Gastroesophageal sphincter (tissue), 4 donors: ENCODE data around the gene TMEM192. TPM values are rescaled to one million over a fixed set of nuclear protein-coding genes. Genes with fewer than 3 reads are reported as not detected.
"Not testable (repeated sequence)": the region's sequence is repeated elsewhere in the genome, so short reads cannot be mapped to it uniquely, and the experiment has no call there.

Experiments
- ATAC-seq: fragments of 150-250 bp; one replicate; pipeline ENCODE4 v1.9.1; 2016; ENCODE audit warnings: mild to moderate bottlenecking, moderate library complexity
- H3K27ac ChIP-seq, 4 donors: fragments of 200-600 bp; sonication (generic) in 3 of 4; 1 replicate in 3 of 4; 2 replicates in 1 of 4; pipeline ENCODE4 v1.5.1; 2016 to 2019
- H3K27me3 ChIP-seq: fragments of 200-600 bp; sonication (generic); one replicate; pipeline ENCODE4 v1.5.1; 2019
- H3K36me3 ChIP-seq, 2 donors: fragments of 200-600 bp; sonication (generic); one replicate each; pipeline ENCODE4 v1.5.1; 2019; ENCODE audit warnings: control low read depth in 1 of 2
- H3K4me1 ChIP-seq, 3 donors: fragments of 200-600 bp; sonication (generic); 1 replicate in 2 of 3; 2 replicates in 1 of 3; pipeline ENCODE4 v1.5.1; 2016 to 2019; ENCODE audit warnings: control low read depth in 2 of 3
- H3K4me3 ChIP-seq, 2 donors: fragments of 200-600 bp; sonication (generic); one replicate each; pipeline ENCODE4 v1.5.1; 2019; ENCODE audit warnings: mild to moderate bottlenecking in 1 of 2, moderate library complexity in 1 of 2
- H3K9me3 ChIP-seq, 3 donors: fragments of 200-600 bp; sonication (generic); one replicate each; pipeline ENCODE4 v1.5.1; 2017 to 2019; ENCODE audit warnings: control low read depth in 2 of 3
- EP300 ChIP-seq: sonication (generic); formaldehyde crosslinking; IDR thresholded peaks from one replicate; pipeline ENCODE4 v1.6.1; 2017; ENCODE audit warnings: antibody characterized with exemption, mild to moderate bottlenecking
- POLR2A ChIP-seq, 2 donors: fragments of 450-650 bp; IDR thresholded peaks; one replicate each; pipeline ENCODE4 v1.6.1; 2017; ENCODE audit warnings: antibody characterized with exemption in 2 of 2, mild to moderate bottlenecking in 2 of 2, moderate library complexity in 1 of 2
- POLR2AphosphoS5 ChIP-seq: sonication (generic); formaldehyde crosslinking; IDR thresholded peaks from one replicate; pipeline ENCODE4 v1.6.1; 2017; ENCODE audit warnings: antibody characterized with exemption
- WGBS, 2 donors: methylation state at CpG; one replicate each; pipeline ENCODE4 v1.1.5; 2018; ENCODE audit warnings: low coverage in 1 of 2; 5-methylcytosine and 5-hydroxymethylcytosine counted together
- total RNA-seq, 4 donors: library from RNA; depleted of rRNA; stranded (reverse); fragments of >200 nt; gene quantifications; one replicate each; pipeline ENCODE4 v1.1.0, GENCODE V29; 2016
- TF ChIP-seq, protein P1 (sequence below), 4 experiments: fragments of 200-600 bp in 2 of 4; fragments of 450-650 bp in 2 of 4; sonication (generic) in 1 of 4; IDR thresholded peaks; one replicate each; pipeline ENCODE4 v1.5.1; 2017 to 2019; ENCODE audit warnings: antibody characterized with exemption in 4 of 4, mild to moderate bottlenecking in 2 of 4, moderate library complexity in 2 of 4

Gene TMEM192
- total RNA-seq, 4 donors from 2014 or later: 11.2 to 18.7 (median 15.6) TPM

DNA sequence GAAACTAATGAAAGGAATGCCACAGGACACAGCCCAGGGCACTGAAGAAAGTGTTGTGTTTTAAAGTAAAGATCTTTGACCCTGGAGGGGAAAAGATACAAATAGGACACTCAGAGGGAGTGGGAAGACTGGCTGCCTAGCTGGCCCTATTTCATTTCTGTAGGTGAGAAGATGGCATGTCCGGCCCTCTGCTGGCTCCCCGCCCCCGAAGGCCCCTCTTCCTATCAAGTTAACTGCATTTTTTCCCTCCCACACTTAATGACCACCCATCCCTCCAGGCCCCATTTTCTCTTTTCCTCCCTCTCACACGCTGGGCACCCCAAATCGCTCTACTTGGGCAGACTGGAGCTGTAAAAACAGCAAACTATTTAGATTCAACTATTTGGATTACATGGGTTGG, 64.5 kb downstream of the TMEM192 start:
- WGBS, 2 donors: 72 to 92% methylated on average over 2 to 5 of the region's 5 CpGs
- Histone ChIP-seq H3K27me3 (no peaks in the 10 kb centered on the region), H3K27ac (no peak overlapping the region), H3K4me1 (no peaks in the 10 kb centered on the region), H3K4me3 (no peak overlapping the region), H3K36me3 (no peaks in the 10 kb centered on the region), H3K9me3 (no peaks in the 10 kb centered on the region)
- no peak for ATAC-seq
- TF ChIP-seq POLR2A (IDR thresholded peaks at IDR 0.05) (no peak), POLR2AphosphoS5 (no peak), EP300 (no peak)
- TF ChIP-seq, protein P1, sequence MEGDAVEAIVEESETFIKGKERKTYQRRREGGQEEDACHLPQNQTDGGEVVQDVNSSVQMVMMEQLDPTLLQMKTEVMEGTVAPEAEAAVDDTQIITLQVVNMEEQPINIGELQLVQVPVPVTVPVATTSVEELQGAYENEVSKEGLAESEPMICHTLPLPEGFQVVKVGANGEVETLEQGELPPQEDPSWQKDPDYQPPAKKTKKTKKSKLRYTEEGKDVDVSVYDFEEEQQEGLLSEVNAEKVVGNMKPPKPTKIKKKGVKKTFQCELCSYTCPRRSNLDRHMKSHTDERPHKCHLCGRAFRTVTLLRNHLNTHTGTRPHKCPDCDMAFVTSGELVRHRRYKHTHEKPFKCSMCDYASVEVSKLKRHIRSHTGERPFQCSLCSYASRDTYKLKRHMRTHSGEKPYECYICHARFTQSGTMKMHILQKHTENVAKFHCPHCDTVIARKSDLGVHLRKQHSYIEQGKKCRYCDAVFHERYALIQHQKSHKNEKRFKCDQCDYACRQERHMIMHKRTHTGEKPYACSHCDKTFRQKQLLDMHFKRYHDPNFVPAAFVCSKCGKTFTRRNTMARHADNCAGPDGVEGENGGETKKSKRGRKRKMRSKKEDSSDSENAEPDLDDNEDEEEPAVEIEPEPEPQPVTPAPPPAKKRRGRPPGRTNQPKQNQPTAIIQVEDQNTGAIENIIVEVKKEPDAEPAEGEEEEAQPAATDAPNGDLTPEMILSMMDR (IDR thresholded peaks at IDR 0.05): no peak

DNA sequence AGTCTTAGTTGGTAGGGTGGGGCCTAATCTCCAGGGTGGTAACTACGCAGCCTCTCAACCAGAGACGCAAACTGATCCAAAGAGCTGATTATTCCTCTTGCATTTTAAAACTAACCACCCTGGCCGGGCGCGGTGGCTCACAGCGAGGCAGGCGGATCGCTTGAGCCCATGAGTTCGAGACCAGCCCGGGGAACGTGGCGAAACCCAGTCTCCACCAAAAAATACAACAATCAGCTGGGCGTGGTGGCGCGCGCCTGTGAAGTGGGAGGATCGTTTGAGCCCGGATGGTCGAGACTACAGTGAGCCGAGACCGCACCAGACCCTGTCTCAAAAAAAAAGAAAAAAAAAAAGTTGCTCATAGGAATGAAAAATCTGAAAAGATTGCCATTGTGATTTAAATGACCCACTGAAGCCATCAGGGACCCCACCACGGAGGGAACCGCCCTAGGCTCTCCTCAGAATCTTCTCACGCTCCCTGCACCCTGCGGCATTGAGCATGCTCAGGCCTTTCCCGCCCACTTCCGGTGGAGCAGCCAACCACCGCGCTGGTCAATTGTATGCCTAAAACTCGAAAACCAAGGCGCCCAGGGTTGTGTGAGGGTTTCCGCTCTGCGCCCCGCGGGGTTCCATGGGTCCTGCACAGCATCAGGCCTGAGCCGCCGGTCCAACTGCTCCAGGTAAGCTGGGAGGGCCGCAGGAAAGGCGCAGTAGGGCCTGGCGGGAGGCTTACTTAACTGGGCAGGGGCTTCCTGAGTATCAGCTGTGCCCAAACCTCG, 81.0 kb downstream of the TMEM192 start, which contains the start of gene TRIM60:
TSS of gene TRIM60 (plus strand) at position 564 of the 776 bp plus-strand sequence. CDS start 8,074 bp downstream, outside the sequence.
- TF ChIP-seq POLR2AphosphoS5 (no peak), POLR2A (IDR thresholded peaks at IDR 0.05) (no peak), EP300 (no peak)
- TF ChIP-seq, protein P1 (IDR thresholded peaks at IDR 0.05): no peak
- Histone ChIP-seq H3K36me3 (no peaks in the 10 kb centered on the region), H3K9me3 (no peaks in the 10 kb centered on the region), H3K27me3 (no peaks in the 10 kb centered on the region), H3K4me3 (no peak within 1 kb of the TSS), H3K4me1 (no peaks in the 10 kb centered on the region), H3K27ac (no peak within 1 kb of the TSS)
- 93% methylated on average over 18 of the region's 41 CpGs; no CpG with 5 or more reads in 1 of the 2 donors for WGBS, 2 donors
- no peak for ATAC-seq

DNA sequence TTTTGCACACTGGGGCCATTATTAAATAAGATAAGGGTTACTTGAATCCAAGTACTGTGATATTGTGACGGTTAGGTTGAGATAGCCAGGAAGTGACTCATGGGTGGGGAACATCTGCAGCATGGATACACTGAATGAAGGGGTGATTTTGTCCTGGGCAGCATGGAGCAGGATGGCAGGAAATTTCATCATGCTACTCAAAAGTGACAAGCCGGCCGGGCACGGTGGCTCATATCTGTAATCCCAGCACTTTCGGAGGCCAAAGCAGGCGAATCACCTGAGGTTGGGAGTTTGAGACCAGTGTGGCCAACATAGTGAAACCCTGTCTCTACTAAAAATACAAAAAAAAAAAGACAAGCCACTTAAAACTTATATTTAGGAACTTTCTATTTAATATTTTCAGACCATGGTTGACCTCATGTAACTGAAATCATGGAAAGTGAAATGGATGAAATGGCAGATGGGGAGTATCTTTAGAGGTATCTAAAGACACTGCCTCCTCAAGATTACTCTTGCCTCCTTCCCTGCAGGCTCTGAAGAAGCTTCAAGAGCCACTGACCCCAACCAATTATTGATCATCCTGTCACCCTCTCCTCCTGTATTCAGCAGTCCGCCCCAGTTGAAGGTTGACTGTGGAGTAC, 84.8 kb downstream of the TMEM192 start:
- Histone ChIP-seq H3K9me3 (no peaks in the 10 kb centered on the region), H3K4me3 (no peak overlapping the region), H3K36me3 (no peaks in the 10 kb centered on the region), H3K27me3 (no peaks in the 10 kb centered on the region), H3K27ac (no peak overlapping the region), H3K4me1 (no peaks in the 10 kb centered on the region)
- TF ChIP-seq POLR2A (IDR thresholded peaks at IDR 0.05) (no peak), EP300 (no peak), POLR2AphosphoS5 (no peak)
- TF ChIP-seq, protein P1 (IDR thresholded peaks at IDR 0.05): no peak
- ATAC-seq: no peak
- WGBS, 2 donors: 86 to 89% methylated on average over 6 to 7 of the region's 7 CpGs

DNA sequence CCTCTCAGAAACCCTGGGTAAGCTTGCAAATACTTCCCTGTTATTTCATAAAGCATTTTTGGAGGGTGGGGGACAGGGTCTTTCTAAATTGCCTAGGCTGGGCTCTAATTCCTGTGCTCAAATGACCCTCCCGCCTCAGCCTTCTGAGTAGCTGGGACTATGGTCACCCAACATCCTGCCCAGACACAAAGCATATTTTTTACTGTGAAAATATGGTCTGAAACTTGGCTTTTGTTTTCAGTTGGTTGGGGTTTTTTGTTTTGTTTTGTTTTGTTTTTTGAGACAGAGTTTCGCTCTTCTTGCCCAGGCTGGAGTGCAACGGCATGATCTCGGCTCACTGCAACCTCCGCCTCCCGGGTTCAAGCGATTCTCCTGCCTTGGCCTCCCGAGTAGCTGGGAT, 86.9 kb downstream of the TMEM192 start:
- 93 to 95% methylated on average over 3 to 8 of the region's 8 CpGs for WGBS, 2 donors
- not testable (repeated sequence) for ATAC-seq, H3K36me3 ChIP-seq, H3K4me3 ChIP-seq, H3K4me1 ChIP-seq, H3K9me3 ChIP-seq, H3K27me3 ChIP-seq, H3K27ac ChIP-seq

Other genes starting within 250 kb of the TMEM192 start
- gene APELA, start 235.7 kb downstream of the TMEM192 start, total RNA-seq: not detected
- under 1 TPM in 3 of 4 donors, not detected in 1; 0.19 to 0.99 (median 0.94) TPM for gene TRIM61, start 135.2 kb downstream of the TMEM192 start, total RNA-seq
- gene TRIM60, start 80.9 kb downstream of the TMEM192 start, total RNA-seq: not detected
- under 1 TPM in 1 of 4 donors, not detected in 3; 0.15 TPM for gene TRIM75, start 59.0 kb downstream of the TMEM192 start, total RNA-seq
- gene KLHL2, start 94.7 kb upstream of the TMEM192 start, total RNA-seq: 10 to 100 TPM; 25.0 to 35.1 (median 31.1) TPM
- 10 to 100 TPM; 10.4 to 34.7 (median 13.9) TPM for gene MSMO1, start 214.8 kb upstream of the TMEM192 start, total RNA-seq